SKM-1 treated with dmso at 0.1 percent for 144 hours (cell line): ENCODE results near the gene RNF115.
"Not testable (repeated sequence)": the region's sequence is repeated elsewhere in the genome, so short reads cannot be mapped to it uniquely, and the experiment has no call there.

Experiments used
- DNase-seq: peaks from one replicate; lab custom pipeline; 2025; ENCODE audit not compliant: unreplicated experiment; lab: John Stamatoyannopoulos, UW

Gene RNF115

GRCh38 chr1:145747398-145748247 lies 76.3 kb downstream of the RNF115 start:
- peak; percentile 17 for DNase-seq

- DNase-seq = no peak
These were observed 83.6 kb downstream of the RNF115 start for GRCh38 chr1:145740269-145740668.

GRCh38 chr1:145736191-145736590 lies 87.7 kb downstream of the RNF115 start:
- no peak for DNase-seq

GRCh38 chr1:145730900-145731299 lies 93.0 kb downstream of the RNF115 start:
- no peak for DNase-seq

GRCh38 chr1:145730467-145730866 lies 93.4 kb downstream of the RNF115 start:
- DNase-seq = no peak

GRCh38 chr1:145729666-145730436 lies 94.0 kb downstream of the RNF115 start:
- DNase-seq = no peak

GRCh38 chr1:145729196-145729595 lies 94.7 kb downstream of the RNF115 start:
- no peak for DNase-seq

GRCh38 chr1:145726193-145726592 lies 97.7 kb downstream of the RNF115 start:
- not testable (repeated sequence) for DNase-seq

- DNase-seq = peak; percentile 71
These were observed 102.8 kb downstream of the RNF115 start for GRCh38 chr1:145720878-145721671.

GRCh38 chr1:145720556-145720877 lies 103.4 kb downstream of the RNF115 start:
- no peak for DNase-seq

- DNase-seq = no peak
These were observed 104.4 kb downstream of the RNF115 start, which contains the start of gene CD160 for GRCh38 chr1:145719230-145720079. Gene CD160 (plus strand): TSS chr1:145719499. CDS start chr1:145728328, 8,829 bp downstream.

GRCh38 chr1:145718465-145718864 lies 105.4 kb downstream of the RNF115 start:
- not testable (repeated sequence) for DNase-seq

GRCh38 chr1:145717833-145718232 lies 106.1 kb downstream of the RNF115 start:
- DNase-seq = no peak

- DNase-seq = no peak
These were observed 107.1 kb downstream of the RNF115 start for GRCh38 chr1:145716641-145717345.

GRCh38 chr1:145714524-145715111 lies 109.3 kb downstream of the RNF115 start:
- DNase-seq = no peak

GRCh38 chr1:145711213-145711651 lies 112.7 kb downstream of the RNF115 start:
- DNase-seq = no peak

- no peak for DNase-seq
These were observed 113.4 kb downstream of the RNF115 start for GRCh38 chr1:145710291-145711027.

- DNase-seq = no peak
These were observed 115.8 kb downstream of the RNF115 start for GRCh38 chr1:145708063-145708462.
